Lung (tissue), 12 donors: Measurements from ENCODE around the gene SLC35F2. TPM values are rescaled to one million over a fixed set of nuclear protein-coding genes. Genes with fewer than 3 reads are reported as not detected.
"Not testable (repeated sequence)": the region's sequence is repeated elsewhere in the genome, so short reads cannot be mapped to it uniquely, and the experiment has no call there.

ENCODE experiments used
- ATAC-seq: fragments of 200-7000 bp; cut with Tn5 transposase; one replicate; pipeline ENCODE4 v1.9.1; 2020; ENCODE audit warnings: moderate number of reproducible peaks; ENCODE audit not compliant: insufficient read depth, low FRiP score
- DNase-seq, 3 donors: peaks; one replicate each; pipeline ENCODE4 v3.0.0-alpha.2; 2013 to 2017
- H3K27ac ChIP-seq, 2 donors: one replicate each; pipeline ENCODE4 v1.5.1; 2013; ENCODE audit warnings: mild to moderate bottlenecking in 2 of 2, moderate library complexity in 2 of 2, control low read depth in 1 of 2, inconsistent platforms in 1 of 2, low read depth in 1 of 2, low read length in 1 of 2
- H3K27me3 ChIP-seq, 3 donors: one replicate each; pipeline ENCODE4 v1.5.1; 2013; ENCODE audit warnings: low read length in 2 of 3; ENCODE audit not compliant: control insufficient read depth in 3 of 3, insufficient read depth in 3 of 3
- H3K36me3 ChIP-seq, 4 donors: one replicate each; pipeline ENCODE4 v1.5.1; 2013; ENCODE audit warnings: low read length in 4 of 4, mild to moderate bottlenecking in 1 of 4, moderate library complexity in 1 of 4; ENCODE audit not compliant: control insufficient read depth in 4 of 4, insufficient read depth in 4 of 4
- H3K4me1 ChIP-seq, 5 donors: one replicate each; pipeline ENCODE4 v1.5.1; 2013; ENCODE audit warnings: low read length in 5 of 5, mild to moderate bottlenecking in 2 of 5, moderate library complexity in 1 of 5; ENCODE audit not compliant: control insufficient read depth in 5 of 5, insufficient read depth in 5 of 5
- H3K4me3 ChIP-seq: one replicate; pipeline ENCODE4 v1.5.1; 2013; ENCODE audit warnings: mild to moderate bottlenecking, control low read depth, moderate library complexity
- H3K9ac ChIP-seq, 2 donors: one replicate each; pipeline ENCODE4 v1.5.1; 2013; ENCODE audit warnings: low read length in 2 of 2, control low read depth in 1 of 2; ENCODE audit not compliant: insufficient read depth in 1 of 2
- H3K9me3 ChIP-seq, 4 donors: one replicate each; pipeline ENCODE4 v1.5.1; 2013; ENCODE audit warnings: low read length in 3 of 4, mild to moderate bottlenecking in 1 of 4, moderate library complexity in 1 of 4; ENCODE audit not compliant: control insufficient read depth in 4 of 4, insufficient read depth in 3 of 4
- CTCF ChIP-seq: IDR thresholded peaks from 2 replicates; pipeline ENCODE4 v1.5.1; 2012; ENCODE audit warnings: mild to moderate bottlenecking; ENCODE audit errors: control extremely low read depth, extremely low read depth
- WGBS, 2 donors: extraction: QIAGEN DNeasy Blood & Tissue Kit; methylation state at CpG; one replicate each; pipeline ENCODE4 v1.1.7; 2013; 5-methylcytosine and 5-hydroxymethylcytosine counted together
- polyA plus RNA-seq, 2 donors: library from polyadenylated mRNA; stranded (reverse); fragments of 200-250 nt; gene quantifications; one replicate each; pipeline ENCODE4 v1.2.1, GENCODE V29; 2013
- total RNA-seq, 2 donors: library from RNA; depleted of rRNA in 1 of 2; stranded (reverse); fragments of >200 nt in 1 of 2; gene quantifications; one replicate each; pipeline ENCODE4 v1.2.1, GENCODE V29; 2014 to 2021
- donor health status: control.
- donor health status: control.
- donor health status: Bipolar disorder and iron deficiency.
- donor health status: healthy.
- donor health status: DM: yes; HTN: yes; CAD: no.

The SLC35F2 gene
- total and polyA plus RNA-seq, 4 donors = 5.1 to 15.7 (median 5.8) TPM

DNA sequence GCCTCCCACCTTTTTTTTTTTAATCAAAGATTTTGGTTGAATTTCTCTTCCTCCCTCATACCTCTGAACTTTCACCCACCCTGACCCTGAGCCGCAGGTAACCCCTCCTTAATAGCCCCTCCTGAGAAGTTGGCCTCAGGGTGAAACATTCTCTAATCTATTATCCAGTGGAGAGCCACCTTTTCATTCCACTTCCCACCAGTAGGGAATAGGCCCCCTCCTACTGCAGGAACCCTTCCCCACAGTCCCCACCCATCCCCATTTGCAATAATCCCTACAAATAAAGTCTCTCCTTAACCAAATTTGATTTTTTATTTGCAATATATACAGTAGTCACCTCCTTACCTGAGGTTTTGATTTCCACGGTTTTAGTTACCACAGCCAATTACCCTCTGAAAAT is 2.1 kb upstream of the SLC35F2 start:
- WGBS, 2 donors = 83 to 86% methylated on average over 2 of the region's 2 CpGs
- Histone ChIP-seq H3K27me3 (peaks cover 0 to 7% (median 7%) of the 10 kb centered on the region in 3 donors), H3K36me3 (no peaks in the 10 kb centered on the region), H3K9me3 (no peaks in the 10 kb centered on the region), H3K27ac (no peak overlapping the region), H3K9ac (no peak overlapping the region), H3K4me1 (peaks cover 0 to 14% (median 0%) of the 10 kb centered on the region in 5 donors), H3K4me3 (no peak overlapping the region)
- DNase-seq (no peak), ATAC-seq (no peak)
- TF ChIP-seq CTCF = no peak

GRCh38 chr11:107860240-107860620 is 1.6 kb upstream of the SLC35F2 start:
- not testable (repeated sequence) for ATAC-seq, DNase-seq, H3K27ac ChIP-seq, H3K36me3 ChIP-seq, H3K9ac ChIP-seq, H3K9me3 ChIP-seq, H3K27me3 ChIP-seq, H3K4me3 ChIP-seq
- WGBS, 2 donors = 88 to 91% methylated on average over 15 of the region's 15 CpGs
- peaks cover 0 to 14% (median 0%) of the 10 kb centered on the region in 5 donors for H3K4me1 ChIP-seq

- Histone ChIP-seq H3K9me3 (no peaks in the 10 kb centered on the region), H3K4me3 (peak overlapping the region; percentile 26), H3K27me3 (peaks cover 0 to 7% (median 7%) of the 10 kb centered on the region in 3 donors), H3K4me1 (peaks cover 0 to 14% (median 3%) of the 10 kb centered on the region in 5 donors), H3K27ac (no peak overlapping the region), H3K9ac (peak overlapping the region in 1 of 2 donors; percentile 4), H3K36me3 (no peaks in the 10 kb centered on the region)
- TF ChIP-seq CTCF = no peak
- WGBS, 2 donors = 2% methylated on average over 30 to 31 of the region's 31 CpGs
- DNase-seq (peak in 2 of 3 donors; percentile 11 to 20), ATAC-seq (no peak)
These were observed 1.1 kb upstream of the SLC35F2 start for GRCh38 chr11:107859459-107860239.

DNA sequence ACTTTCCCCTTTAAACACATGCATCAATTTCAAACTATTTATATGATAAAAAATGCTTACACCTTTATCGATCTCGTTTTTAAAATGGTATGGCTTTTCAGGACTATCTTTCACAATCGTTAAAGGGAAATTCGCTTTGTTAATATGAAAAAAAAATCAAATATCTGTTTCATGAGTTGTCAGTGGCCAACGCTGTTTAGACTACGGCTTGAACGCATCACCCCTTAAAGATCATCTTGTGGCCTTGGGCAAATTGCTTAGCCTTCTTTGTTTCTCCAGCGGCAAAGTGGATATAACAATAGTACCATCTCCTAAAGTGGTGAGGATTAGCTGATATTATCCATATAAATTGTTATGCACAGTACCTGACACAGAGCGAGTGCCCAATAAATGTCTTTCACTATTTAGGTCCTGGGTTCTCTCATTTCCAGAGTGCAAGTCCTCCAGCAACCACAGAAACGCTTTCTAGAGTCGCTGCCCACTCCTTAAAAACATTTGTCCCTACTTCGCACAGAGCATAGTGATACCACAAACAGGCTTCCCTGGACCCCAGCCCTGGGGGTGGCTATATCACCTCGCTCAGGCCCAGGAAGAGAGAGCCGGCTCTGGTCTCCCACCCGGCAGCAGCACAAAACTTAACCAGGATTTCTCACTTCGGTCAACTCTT is 904 bp downstream of the SLC35F2 start:
- Histone ChIP-seq H3K27ac (peak overlapping the region in 1 of 2 donors; percentile 69), H3K36me3 (no peaks in the 10 kb centered on the region), H3K9ac (peak overlapping the region in 1 of 2 donors; percentile 12), H3K4me1 (peaks cover 0 to 14% (median 3%) of the 10 kb centered on the region in 5 donors), H3K4me3 (peak overlapping the region; percentile 64), H3K27me3 (peaks cover 0 to 7% (median 7%) of the 10 kb centered on the region in 3 donors), H3K9me3 (no peaks in the 10 kb centered on the region)
- DNase-seq (peak in 2 of 3 donors; percentile 25 to 35), ATAC-seq (no peak)
- 39 to 45% methylated on average over 16 of the region's 16 CpGs for WGBS, 2 donors
- TF ChIP-seq CTCF = no peak
